Stimulated activated CD4-positive, alpha-beta T cell treated with anti-CD3 and anti-CD28 coated beads, Interleukin-1b, Interleukin-23, amount 100 ng/mL, for 1 hour (primary cell): ENCODE results near the gene NEK4.
A peak's percentile ranks its signal among the peaks of the same experiment; 100 is the strongest.
"Not testable (repeated sequence)": the region's sequence is repeated elsewhere in the genome, so short reads cannot be mapped to it uniquely, and the experiment has no call there.

Experiments
- DNase-seq, 2 donors: peaks; one replicate each; pipeline ENCODE4 v3.0.0-alpha.2; 2020; ENCODE audit warnings: low read depth in 2 of 2

The NEK4 gene

GRCh38 chr3:52696830-52697631 lies 73.7 kb downstream of the NEK4 start:
- no peak for DNase-seq

GRCh38 chr3:52695798-52696671 lies 74.7 kb downstream of the NEK4 start:
- no peak for DNase-seq

- no peak for DNase-seq
Observed at GRCh38 chr3:52694528-52695189, 76.1 kb downstream of the NEK4 start.

- DNase-seq, result no peak
Observed at GRCh38 chr3:52693071-52693470, 77.7 kb downstream of the NEK4 start.

- no peak for DNase-seq
Observed at GRCh38 chr3:52690560-52690959, 80.2 kb downstream of the NEK4 start.

- DNase-seq, result no peak
Observed at GRCh38 chr3:52689151-52689550, 81.6 kb downstream of the NEK4 start.

GRCh38 chr3:52688266-52688665 lies 82.5 kb downstream of the NEK4 start:
- DNase-seq, result no peak

- peak; percentile 75 to 78 for DNase-seq
Observed at GRCh38 chr3:52685709-52686691, 84.7 kb downstream of the NEK4 start, which contains the start of the genes GNL3 and PBRM1. Gene GNL3, plus strand, starts transcription at chr3:52686032. Its CDS starts 61 bp downstream, at chr3:52686093. Gene PBRM1, minus strand, starts transcription at chr3:52685913.

GRCh38 chr3:52685285-52685708 lies 85.4 kb downstream of the NEK4 start:
- peak; percentile 36 to 56 for DNase-seq

GRCh38 chr3:52684184-52684583 lies 86.6 kb downstream of the NEK4 start:
- DNase-seq, result no peak

GRCh38 chr3:52683611-52684010 lies 87.1 kb downstream of the NEK4 start:
- no peak for DNase-seq

- no peak for DNase-seq
Observed at GRCh38 chr3:52682016-52682415, 88.7 kb downstream of the NEK4 start.

GRCh38 chr3:52681596-52681995 lies 89.1 kb downstream of the NEK4 start:
- DNase-seq, result no peak

- no peak for DNase-seq
Observed at GRCh38 chr3:52679811-52680210, 90.9 kb downstream of the NEK4 start.

- no peak for DNase-seq
Observed at GRCh38 chr3:52679199-52679538, 91.6 kb downstream of the NEK4 start.

GRCh38 chr3:52678265-52679198 lies 92.2 kb downstream of the NEK4 start:
- no peak for DNase-seq

- not testable (repeated sequence) for DNase-seq
Observed at GRCh38 chr3:52676201-52676600, 94.5 kb downstream of the NEK4 start.

GRCh38 chr3:52671676-52672075 lies 99.1 kb downstream of the NEK4 start:
- DNase-seq, result no peak

GRCh38 chr3:52670621-52671521 lies 99.9 kb downstream of the NEK4 start:
- DNase-seq, result no peak
